Fibroblast of mammary gland (primary cell): ENCODE measurements around the gene RPS4Y2.

ENCODE experiments used
- DNase-seq: peaks from one replicate; pipeline ENCODE4 v3.0.0-alpha.2; 2010; ENCODE audit warnings: low read depth
- H3K4me3 ChIP-seq: 2 replicates; pipeline ENCODE4 v1.5.1; 2011; ENCODE audit warnings: low read depth, mild to moderate bottlenecking, low read length, moderate library complexity; ENCODE audit not compliant: control insufficient read depth
- TF ChIP-seq, protein P1 (sequence below): conservative IDR thresholded peaks from 2 replicates; pipeline ENCODE4 v1.5.1; 2011; ENCODE audit warnings: low read depth, low read length, inconsistent platforms; ENCODE audit not compliant: control insufficient read depth, insufficient read depth

RPS4Y2 gene

GRCh38 chrY:20780776-20781175 lies 24.9 kb downstream of the RPS4Y2 start:
- DNase-seq, result no peak
- TF ChIP-seq, protein P1, sequence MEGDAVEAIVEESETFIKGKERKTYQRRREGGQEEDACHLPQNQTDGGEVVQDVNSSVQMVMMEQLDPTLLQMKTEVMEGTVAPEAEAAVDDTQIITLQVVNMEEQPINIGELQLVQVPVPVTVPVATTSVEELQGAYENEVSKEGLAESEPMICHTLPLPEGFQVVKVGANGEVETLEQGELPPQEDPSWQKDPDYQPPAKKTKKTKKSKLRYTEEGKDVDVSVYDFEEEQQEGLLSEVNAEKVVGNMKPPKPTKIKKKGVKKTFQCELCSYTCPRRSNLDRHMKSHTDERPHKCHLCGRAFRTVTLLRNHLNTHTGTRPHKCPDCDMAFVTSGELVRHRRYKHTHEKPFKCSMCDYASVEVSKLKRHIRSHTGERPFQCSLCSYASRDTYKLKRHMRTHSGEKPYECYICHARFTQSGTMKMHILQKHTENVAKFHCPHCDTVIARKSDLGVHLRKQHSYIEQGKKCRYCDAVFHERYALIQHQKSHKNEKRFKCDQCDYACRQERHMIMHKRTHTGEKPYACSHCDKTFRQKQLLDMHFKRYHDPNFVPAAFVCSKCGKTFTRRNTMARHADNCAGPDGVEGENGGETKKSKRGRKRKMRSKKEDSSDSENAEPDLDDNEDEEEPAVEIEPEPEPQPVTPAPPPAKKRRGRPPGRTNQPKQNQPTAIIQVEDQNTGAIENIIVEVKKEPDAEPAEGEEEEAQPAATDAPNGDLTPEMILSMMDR, result no peak
- H3K4me3 ChIP-seq, result no peak overlapping the region

GRCh38 chrY:20781408-20781807 lies 25.5 kb downstream of the RPS4Y2 start:
- TF ChIP-seq, protein P1, result no peak

GRCh38 chrY:20784965-20785364 lies 29.1 kb downstream of the RPS4Y2 start:
- TF ChIP-seq, protein P1, result no peak
- no peak for DNase-seq
- no peak overlapping the region for H3K4me3 ChIP-seq

More at GRCh38 chrY:20781408-20781807, 25.5 kb downstream of the RPS4Y2 start:
- H3K4me3 ChIP-seq, result no peak overlapping the region
- DNase-seq, result no peak

GRCh38 chrY:20787076-20787475 lies 31.2 kb downstream of the RPS4Y2 start:
- no peak for DNase-seq
- no peak overlapping the region for H3K4me3 ChIP-seq
- TF ChIP-seq, protein P1, result no peak

DNA sequence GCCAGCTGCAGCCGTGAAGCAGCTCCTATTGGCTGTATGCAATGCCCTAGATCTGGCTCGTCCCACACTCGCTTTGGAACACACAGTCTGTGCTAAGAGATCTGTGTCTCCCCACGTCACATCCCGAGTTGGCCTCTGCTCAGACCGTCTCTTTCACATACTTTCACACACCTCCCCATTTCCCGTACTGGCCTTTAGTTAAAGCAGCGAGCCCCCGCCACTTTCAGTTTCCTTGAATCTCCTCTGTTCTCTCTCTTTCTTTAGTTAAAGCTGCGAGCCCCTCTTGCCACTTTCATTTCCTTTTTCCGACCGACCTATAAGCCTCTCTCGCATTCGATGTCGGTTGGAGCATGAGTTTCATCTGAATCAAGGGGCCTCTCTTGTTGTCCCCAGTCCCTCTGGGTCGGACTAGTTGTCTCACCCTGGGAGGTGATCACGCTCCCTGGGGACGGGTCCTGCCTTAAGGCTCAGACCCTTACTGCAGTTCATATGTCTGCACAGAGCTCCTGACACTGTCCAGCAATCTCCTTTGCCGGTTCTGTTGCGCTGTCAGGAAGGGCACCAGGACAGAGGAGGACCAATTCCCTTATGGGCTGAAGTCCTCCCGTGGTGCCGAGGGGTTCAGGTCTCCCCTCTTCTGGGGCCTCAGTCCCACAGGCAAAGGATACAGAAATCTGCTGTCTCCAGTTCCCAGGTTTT lies 42.6 kb downstream of the RPS4Y2 start:
- no peak for DNase-seq
- H3K4me3 ChIP-seq, result no peak overlapping the region
- TF ChIP-seq, protein P1, result no peak

DNA sequence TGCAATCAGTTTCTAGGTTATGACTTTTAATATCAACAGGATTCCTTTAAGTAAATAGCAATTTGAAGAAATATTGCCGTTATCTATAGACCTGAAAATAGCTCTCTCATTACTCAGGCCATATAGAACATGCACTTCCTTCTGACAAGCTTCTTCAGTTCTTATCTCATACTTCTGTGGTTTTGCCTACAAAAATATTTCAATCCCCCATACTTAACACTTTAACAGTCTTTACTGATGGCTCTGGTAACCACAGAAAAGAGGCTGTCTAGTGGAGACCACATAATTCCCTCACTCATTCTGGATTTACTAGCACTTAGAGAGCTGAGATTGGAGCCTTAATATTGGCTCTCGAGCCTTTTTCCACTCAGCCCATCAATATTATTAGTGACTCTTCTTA lies 46.8 kb downstream of the RPS4Y2 start:
- H3K4me3 ChIP-seq, result no peak overlapping the region
- no peak for DNase-seq
- TF ChIP-seq, protein P1, result no peak
